ENCODE results near the gene GGCX. TPM values are rescaled to one million over a fixed set of nuclear protein-coding genes. Genes with fewer than 3 reads are reported as not detected.
A peak's percentile ranks its signal among the peaks of the same experiment; 100 is the strongest.

GGCX gene
- total RNA-seq = 10 to 100 TPM; 74.5 to 89.5 TPM
- 41.7 TPM for polyA plus RNA-seq (2013, experiment 1 of 2)
- 37.9 TPM for polyA plus RNA-seq (2013, experiment 2 of 2)
- long read RNA-seq, experiment 1, full-length matches to known transcripts = 7 of 14 reads
- long read RNA-seq, experiment 1, partial matches to known transcripts = 2 of 14 reads
- long read RNA-seq, experiment 1, other reads (novel, unspliced or antisense) = 5 of 14 reads
- long read RNA-seq, experiment 2, full-length matches to known transcripts = 32 of 60 reads
- long read RNA-seq, experiment 2, partial matches to known transcripts = 7 of 60 reads
- long read RNA-seq, experiment 2, other reads (novel, unspliced or antisense) = 21 of 60 reads
- long read RNA-seq, experiment 3, full-length matches to known transcripts = 205 of 275 reads
- long read RNA-seq, experiment 3, partial matches to known transcripts = 13 of 275 reads
- long read RNA-seq, experiment 3, other reads (novel, unspliced or antisense) = 57 of 275 reads
- long read RNA-seq, experiment 4, full-length matches to known transcripts = 5 of 11 reads
- long read RNA-seq, experiment 4, partial matches to known transcripts = 1 of 11 reads
- long read RNA-seq, experiment 4, other reads (novel, unspliced or antisense) = 5 of 11 reads

- H3K4me1 ChIP-seq (ENCODE audit: control insufficient read depth, insufficient read depth, low read length) = no peaks in the 10 kb centered on the region
- TF ChIP-seq CTCF (conservative IDR thresholded peaks at IDR 0.05) = no peak
- H3K9me3 Mint-ChIP-seq = no peaks in the 10 kb centered on the region
- no peaks in the 10 kb centered on the region for H3K27me3 ChIP-seq (ENCODE audit: control insufficient read depth, insufficient read depth, low read length, poor library complexity, severe bottlenecking)
- peak within 1 kb of the TSS; percentile 98 for H3K4me3 Mint-ChIP-seq
- H3K27me3 Mint-ChIP-seq (ENCODE audit: insufficient read depth) = no peaks in the 10 kb centered on the region
- H3K4me3 ChIP-seq (ENCODE audit: low read length) = peak within 1 kb of the TSS; percentile 98
- no peaks in the 10 kb centered on the region for H3K9me3 ChIP-seq (ENCODE audit: control insufficient read depth, low read length)
- peaks cover 25% of the 10 kb centered on the region for H3K36me3 Mint-ChIP-seq (ENCODE audit: low read depth)
- H3K36me3 ChIP-seq (ENCODE audit: control insufficient read depth, insufficient read depth, low read length) = peaks cover 24% of the 10 kb centered on the region
- H3K9ac ChIP-seq (ENCODE audit: extremely low read depth, low read length, poor library complexity, severe bottlenecking) = peak within 1 kb of the TSS; percentile 76
- DNase-seq = peak; percentile 99
- peaks cover 11% of the 10 kb centered on the region for H3K4me1 Mint-ChIP-seq
- WGBS, 2 experiments (ENCODE audit: insufficient coverage in 1 of 2, insufficient read length in 1 of 2) = 9 to 11% methylated on average over 17 to 64 of the region's 64 CpGs
- peak within 1 kb of the TSS; percentile 87 for H3K27ac ChIP-seq (ENCODE audit: low read depth, low read length)
- peak within 1 kb of the TSS; percentile 99 for H3K27ac Mint-ChIP-seq
Measured at GRCh38 chr2:85561280-85562212, at the start of gene GGCX. TSS of gene GGCX (minus strand) at chr2:85561493. CDS start at chr2:85561428, 65 bp downstream.

- WGBS, 2 experiments (ENCODE audit: insufficient coverage in 1 of 2, insufficient read length in 1 of 2) = 93 to 98% methylated on average over 8 to 9 of the region's 9 CpGs
- Histone ChIP-seq H3K36me3 (ENCODE audit: control insufficient read depth, insufficient read depth, low read length) (peaks cover 53% of the 10 kb centered on the region), H3K4me3 (ENCODE audit: low read length) (no peak overlapping the region), H3K9me3 (ENCODE audit: control insufficient read depth, low read length) (no peaks in the 10 kb centered on the region), H3K9ac (ENCODE audit: extremely low read depth, low read length, poor library complexity, severe bottlenecking) (no peak overlapping the region), H3K27ac (ENCODE audit: low read depth, low read length) (no peak overlapping the region), H3K4me1 (ENCODE audit: control insufficient read depth, insufficient read depth, low read length) (peaks cover 7% of the 10 kb centered on the region), H3K27me3 (ENCODE audit: control insufficient read depth, insufficient read depth, low read length, poor library complexity, severe bottlenecking) (no peaks in the 10 kb centered on the region)
- peaks cover 23% of the 10 kb centered on the region for H3K36me3 Mint-ChIP-seq (ENCODE audit: low read depth)
- H3K27ac Mint-ChIP-seq = peak overlapping the region; percentile 62
- H3K9me3 Mint-ChIP-seq = no peaks in the 10 kb centered on the region
- peaks cover 12% of the 10 kb centered on the region for H3K4me1 Mint-ChIP-seq
- H3K4me3 Mint-ChIP-seq = no peak overlapping the region
- DNase-seq = peak; percentile 40
- no peak for TF ChIP-seq CTCF (conservative IDR thresholded peaks at IDR 0.05)
- no peaks in the 10 kb centered on the region for H3K27me3 Mint-ChIP-seq (ENCODE audit: insufficient read depth)
Measured at GRCh38 chr2:85607268-85608215, 46.2 kb upstream of the GGCX start.
